K562 (cell line): ENCODE results near the gene VWA2. TPM values are rescaled to one million over a fixed set of nuclear protein-coding genes. Genes with fewer than 3 reads are reported as not detected.

Experiments used
- ATAC-seq: fragments of 200-7000 bp; cut with Tn5 transposase; 3 replicates; pipeline ENCODE4 v1.9.1; 2020; ENCODE audit warnings: moderate library complexity
- BruUV-seq: library from RNA; stranded (reverse); fragments of 400-500 nt; replicated peaks from 2 replicates; lab custom pipeline; 2021; lab: Mats Ljungman, UMichigan
- CTCF ChIA-PET: fragments of 300-600 bp; formaldehyde crosslinking; extraction: SDS; loops from one replicate; lab custom pipeline; 2021; ENCODE audit warnings: low intra/inter-chr PET ratio; lab: Yijun Ruan, JAX
- POLR2A ChIA-PET: fragments of 300-600, 350-650 bp; sonication (Branson Sonifier 250); formaldehyde crosslinking; extraction: SDS; loops from one replicate; lab custom pipeline; 2021; ENCODE audit warnings: antibody characterized with exemption, inconsistent platforms; lab: Yijun Ruan, JAX
- DNase-seq, 4 experiments: peaks; one replicate each; pipeline versions ENCODE4 v3.0.0 to v3.0.0-alpha.2; 2011 to 2018; ENCODE audit warnings: low spot score in 3 of 4, mixed read lengths in 3 of 4; ENCODE audit errors: extremely low read depth in 1 of 4
- FAIRE-seq: peaks from 2 replicates; lab custom pipeline; 2011; peaks lifted over from hg19 to GRCh38; lab: Jason Lieb, UNC
- H2AFZ ChIP-seq: 2 replicates; pipeline ENCODE4 v1.6.0; 2011; ENCODE audit warnings: low read depth, low read length, control low read depth, inconsistent platforms
- H3K27ac ChIP-seq: fragments of 200-600 bp; 3 replicates; pipeline ENCODE4 v1.8.0; 2011; ENCODE audit warnings: low read depth, mild to moderate bottlenecking, control low read depth, inconsistent platforms, low read length, moderate library complexity, mixed read lengths; ENCODE audit errors: extremely low read depth
- H3K27me3 ChIP-seq, 2 experiments: fragments of 300-600 bp in 1 of 2; 2 replicates in 1 of 2; 3 replicates in 1 of 2; pipeline versions ENCODE4 v1.6.0 to v1.8.0; 2011; ENCODE audit warnings: inconsistent platforms in 2 of 2, low read length in 2 of 2, mild to moderate bottlenecking in 1 of 2, mixed read lengths in 1 of 2, moderate library complexity in 1 of 2; ENCODE audit not compliant: control insufficient read depth in 2 of 2, insufficient read depth in 2 of 2
- H3K36me3 ChIP-seq: fragments of 300-600 bp; 3 replicates; pipeline ENCODE4 v1.8.0; 2011; ENCODE audit warnings: mild to moderate bottlenecking, low read length, inconsistent platforms; ENCODE audit not compliant: control insufficient read depth, insufficient read depth
- H3K4me1 ChIP-seq, 2 experiments: fragments of 200-600 bp in 1 of 2; replicated peaks in 1 of 2; 2 replicates in 1 of 2; 3 replicates in 1 of 2; pipeline versions ENCODE4 v1.5.1 to v1.8.0; 2011; ENCODE audit warnings: inconsistent platforms in 2 of 2, low read length in 2 of 2, mild to moderate bottlenecking in 1 of 2, mixed read lengths in 1 of 2, moderate library complexity in 1 of 2; ENCODE audit not compliant: control insufficient read depth in 2 of 2, insufficient read depth in 2 of 2
- H3K4me2 ChIP-seq: 2 replicates; pipeline ENCODE4 v1.6.1; 2011; ENCODE audit warnings: low read length, control low read depth, inconsistent platforms, mixed read lengths; ENCODE audit not compliant: insufficient read depth
- H3K4me3 ChIP-seq: fragments of 200-600 bp; sonication (generic), shearing (Covaris generic); 2 replicates; pipeline ENCODE4 v1.5.1; 2016; ENCODE audit warnings: control low read depth, inconsistent platforms
- H3K79me2 ChIP-seq: fragments of 200-600 bp; 3 replicates; pipeline ENCODE4 v1.8.0; 2011; ENCODE audit warnings: low read length, inconsistent platforms; ENCODE audit not compliant: control insufficient read depth, insufficient read depth
- H3K9ac ChIP-seq, 2 experiments: 2 replicates each; pipeline versions ENCODE4 v1.6.0 to v1.6.1; 2011; ENCODE audit warnings: low read depth in 2 of 2, low read length in 2 of 2, control low read depth in 1 of 2, inconsistent platforms in 1 of 2, mild to moderate bottlenecking in 1 of 2, mixed read lengths in 1 of 2; ENCODE audit not compliant: insufficient read depth in 1 of 2
- H3K9me1 ChIP-seq: one replicate; pipeline ENCODE4 v1.6.0; 2011; ENCODE audit warnings: inconsistent platforms, mild to moderate bottlenecking, low read length, moderate library complexity; ENCODE audit not compliant: control insufficient read depth, insufficient read depth
- H3K9me3 ChIP-seq: replicated peaks from 2 replicates; pipeline ENCODE4 v1.5.1; 2011; ENCODE audit warnings: low read depth, low read length, inconsistent platforms; ENCODE audit not compliant: control insufficient read depth, insufficient read depth
- H4K20me1 ChIP-seq: replicated peaks from 2 replicates; pipeline ENCODE4 v1.6.1; 2011; ENCODE audit warnings: low read length, inconsistent platforms, mixed read lengths; ENCODE audit not compliant: control insufficient read depth, insufficient read depth
- CCAR2 ChIP-seq: fragments of 200-400 bp; formaldehyde crosslinking; IDR thresholded peaks from 2 replicates; pipeline ENCODE4 v1.6.1; 2017; ENCODE audit warnings: mild to moderate bottlenecking, low read depth, low read length
- CHD4 ChIP-seq: fragments of 200-600 bp; sonication (generic); IDR thresholded peaks from 3 replicates; pipeline ENCODE4 v1.6.1; 2012; ENCODE audit warnings: low read depth, mild to moderate bottlenecking, mixed read lengths, low read length, inconsistent platforms; ENCODE audit not compliant: insufficient read depth, insufficient replicate concordance, poor library complexity, severe bottlenecking
- ELF2 ChIP-seq: fragments of 250-450 bp; sonication (Bioruptor Pico); IDR thresholded peaks from 2 replicates; pipeline ENCODE4 v1.5.0; 2021; ENCODE audit warnings: mild to moderate bottlenecking
- NR2F6 ChIP-seq: fragments of 450-650 bp; formaldehyde crosslinking; IDR thresholded peaks from 2 replicates; pipeline ENCODE4 v1.4.0; 2020; ENCODE audit warnings: mild to moderate bottlenecking
- PHF8 ChIP-seq: fragments of 200-600 bp; sonication (generic); IDR thresholded peaks from 2 replicates; pipeline ENCODE4 v1.6.1; 2012; ENCODE audit warnings: mixed run types, mild to moderate bottlenecking, inconsistent platforms, low read length, moderate library complexity, borderline replicate concordance
- POLR2AphosphoS2 ChIP-seq: IDR thresholded peaks from 2 replicates; pipeline ENCODE4 v1.6.1; 2012; ENCODE audit warnings: low read length, improper control_type of control experiment
- PURB ChIP-seq: sonication (generic); formaldehyde crosslinking; IDR thresholded peaks from 2 replicates; pipeline ENCODE4 v1.9.0; 2021; ENCODE audit warnings: low read depth, mild to moderate bottlenecking, missing genetic modification reagents
- RFX1 ChIP-seq: fragments of 450-650 bp; IDR thresholded peaks from 2 replicates; pipeline ENCODE4 v1.6.1; 2016; ENCODE audit warnings: mild to moderate bottlenecking, moderate library complexity
- SMAD4 ChIP-seq: fragments of 250-450 bp; sonication (Bioruptor Pico); conservative IDR thresholded peaks from 2 replicates; pipeline ENCODE4 v1.8.0; 2021; ENCODE audit warnings: inconsistent platforms, mild to moderate bottlenecking, moderate library complexity
- SREBF1 ChIP-seq: fragments of 150-350 bp; IDR thresholded peaks from 2 replicates; pipeline ENCODE4 v1.6.1; 2014; ENCODE audit warnings: antibody characterized with exemption, low read depth, low read length, borderline replicate concordance
- STAG1 ChIP-seq: sonication (generic); formaldehyde crosslinking; IDR thresholded peaks from 2 replicates; pipeline ENCODE4 v1.5.0; 2020; ENCODE audit warnings: missing genetic modification reagents, borderline replicate concordance
- ZNF121 ChIP-seq: sonication (generic); formaldehyde crosslinking; conservative IDR thresholded peaks from 2 replicates; pipeline ENCODE4 v1.8.0; 2022; ENCODE audit warnings: missing genetic modification reagents
- WGBS: fragments of 100-300 bp; shearing (Covaris generic); methylation state at CpG from one replicate; pipeline ENCODE4 v1.1.6; 2016; ENCODE audit warnings: low coverage, mixed read lengths; ENCODE audit not compliant: insufficient coverage; ENCODE audit errors: missing lambda C conversion rate; 5-methylcytosine and 5-hydroxymethylcytosine counted together
- in situ Hi-C: fragments of 300-500 bp; cut with MboI; formaldehyde crosslinking; loops from 4 replicates; pipeline ENCODE4 v1.15.0; 2018; ENCODE audit warnings: inconsistent platforms, mixed read lengths
- intact Hi-C: fragments of 100-400 bp; cut with micrococcal nuclease; formaldehyde crosslinking; loops from 2 replicates; pipeline ENCODE4 v1.14.2; 2022
- polyA plus RNA-seq, 8 experiments: library from polyadenylated mRNA; depleted of rRNA in 4 of 8; stranded (reverse) in 5 of 8; unstranded in 3 of 8; fragments of >200 nt; fragmentation: Nextera tagmentation in 2 of 8; fragmentation: Illumina TruSeq in 1 of 8; extraction: Ambion mirVana in 2 of 8; extraction: Trizol in 1 of 8; gene quantifications; 2 replicates each; pipeline versions ENCODE4 v1.2.1 to v1.2.3, GENCODE V29; 2011 to 2014; ENCODE audit warnings: inconsistent platforms in 1 of 8, missing spikeins in 1 of 8
- total RNA-seq, 7 experiments: library from RNA; depleted of rRNA in 6 of 7; stranded (reverse); fragments of >200 nt in 6 of 7; fragmentation: Illumina TruSeq in 2 of 7; extraction: Trizol in 2 of 7; gene quantifications; 2 replicates each; pipeline versions ENCODE4 v1.2.1 to v1.2.3, GENCODE V29; 2011 to 2021; ENCODE audit warnings: low replicate concordance in 1 of 7
- TF ChIP-seq, protein P1 (sequence below), 2 experiments: fragments of 450-650 bp in 1 of 2; sonication (generic) in 1 of 2; formaldehyde crosslinking in 1 of 2; IDR thresholded peaks; 2 replicates each; pipeline versions ENCODE4 v1.7.1 to v1.9.0; 2016 to 2022; ENCODE audit warnings: inconsistent platforms in 1 of 2, mild to moderate bottlenecking in 1 of 2, missing genetic modification reagents in 1 of 2

Gene VWA2
- total and polyA plus RNA-seq, 9 of the 15 experiments (the other 6 are each of a cell fraction or from before 2014, with no cell fraction given), result not detected

DNA sequence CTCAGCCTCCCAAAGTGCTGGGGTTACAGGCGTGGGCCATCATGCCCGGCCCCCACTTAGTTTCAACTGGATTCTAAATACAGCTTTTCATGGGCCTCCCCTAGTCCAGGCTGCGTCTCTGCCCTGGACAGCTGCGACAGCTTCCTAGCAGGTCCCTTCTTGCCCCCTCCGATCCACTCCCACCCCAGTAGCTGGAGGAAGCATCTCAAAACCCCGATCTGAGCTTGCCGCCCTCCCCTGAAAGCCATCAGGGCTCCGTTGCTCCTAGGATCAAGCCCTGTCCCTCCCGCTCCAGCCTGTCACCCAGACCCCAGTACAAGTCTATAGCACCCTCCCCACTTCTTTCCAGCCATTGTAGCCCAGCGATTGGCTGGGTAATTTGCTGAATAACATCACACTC is 64.5 kb downstream of the VWA2 start:
- H3K4me3 ChIP-seq, result no peak overlapping the region
- ATAC-seq, result no peak; the same call in 2 of the 3 replicates
- no peak overlapping the region for H3K27ac ChIP-seq
- H3K9ac ChIP-seq, result no peak overlapping the region
- no peak for FAIRE-seq
- H3K9me1 ChIP-seq, result no peaks in the 10 kb centered on the region
- ChIA-PET CTCF (no interaction called here), POLR2A (interaction anchor here (0.6 to 0.7 kb wide), 2 partner anchors 102 to 398 kb away, joined by 3 read pairs; no protein-coding TSS in a partner anchor)
- no peak overlapping the region for H3K4me2 ChIP-seq
- no peak for DNase-seq
- H3K4me1 ChIP-seq, result no peaks in the 10 kb centered on the region
- H3K36me3 ChIP-seq, result no peaks in the 10 kb centered on the region
- H3K27me3 ChIP-seq, result peaks cover 0 to 11% of the 10 kb centered on the region in 2 experiments; a peak in 1 of 5 replicates
- intact Hi-C loops (loop anchor here (5.0 to 10.0 kb wide), 2 partner anchors 394 to 599 kb away; no protein-coding TSS in a partner anchor), in situ Hi-C loops (no loop called here)
- WGBS, result 3% methylated on average over 10 of the region's 10 CpGs
- H2AFZ ChIP-seq, result no peak overlapping the region
- no TSS peak for BruUV-seq
- no peaks in the 10 kb centered on the region for H4K20me1 ChIP-seq
- H3K9me3 ChIP-seq, result no peaks in the 10 kb centered on the region
- no peaks in the 10 kb centered on the region for H3K79me2 ChIP-seq
- TF ChIP-seq POLR2AphosphoS2 (no peak), SMAD4 (no peak), SREBF1 (no peak), PURB (CRISPR knock-in tag) (no peak), RFX1 (no peak), NR2F6 (no peak), ELF2 (CRISPR knock-in tag) (no peak), PHF8 (no peak), CCAR2 (no peak), STAG1 (no peak), ZNF121 (CRISPR knock-in tag) (no peak), CHD4 (no peak)
- TF ChIP-seq, protein P1, sequence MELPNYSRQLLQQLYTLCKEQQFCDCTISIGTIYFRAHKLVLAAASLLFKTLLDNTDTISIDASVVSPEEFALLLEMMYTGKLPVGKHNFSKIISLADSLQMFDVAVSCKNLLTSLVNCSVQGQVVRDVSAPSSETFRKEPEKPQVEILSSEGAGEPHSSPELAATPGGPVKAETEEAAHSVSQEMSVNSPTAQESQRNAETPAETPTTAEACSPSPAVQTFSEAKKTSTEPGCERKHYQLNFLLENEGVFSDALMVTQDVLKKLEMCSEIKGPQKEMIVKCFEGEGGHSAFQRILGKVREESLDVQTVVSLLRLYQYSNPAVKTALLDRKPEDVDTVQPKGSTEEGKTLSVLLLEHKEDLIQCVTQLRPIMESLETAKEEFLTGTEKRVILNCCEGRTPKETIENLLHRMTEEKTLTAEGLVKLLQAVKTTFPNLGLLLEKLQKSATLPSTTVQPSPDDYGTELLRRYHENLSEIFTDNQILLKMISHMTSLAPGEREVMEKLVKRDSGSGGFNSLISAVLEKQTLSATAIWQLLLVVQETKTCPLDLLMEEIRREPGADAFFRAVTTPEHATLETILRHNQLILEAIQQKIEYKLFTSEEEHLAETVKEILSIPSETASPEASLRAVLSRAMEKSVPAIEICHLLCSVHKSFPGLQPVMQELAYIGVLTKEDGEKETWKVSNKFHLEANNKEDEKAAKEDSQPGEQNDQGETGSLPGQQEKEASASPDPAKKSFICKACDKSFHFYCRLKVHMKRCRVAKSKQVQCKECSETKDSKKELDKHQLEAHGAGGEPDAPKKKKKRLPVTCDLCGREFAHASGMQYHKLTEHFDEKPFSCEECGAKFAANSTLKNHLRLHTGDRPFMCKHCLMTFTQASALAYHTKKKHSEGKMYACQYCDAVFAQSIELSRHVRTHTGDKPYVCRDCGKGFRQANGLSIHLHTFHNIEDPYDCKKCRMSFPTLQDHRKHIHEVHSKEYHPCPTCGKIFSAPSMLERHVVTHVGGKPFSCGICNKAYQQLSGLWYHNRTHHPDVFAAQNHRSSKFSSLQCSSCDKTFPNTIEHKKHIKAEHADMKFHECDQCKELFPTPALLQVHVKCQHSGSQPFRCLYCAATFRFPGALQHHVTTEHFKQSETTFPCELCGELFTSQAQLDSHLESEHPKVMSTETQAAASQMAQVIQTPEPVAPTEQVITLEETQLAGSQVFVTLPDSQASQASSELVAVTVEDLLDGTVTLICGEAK (IDR thresholded peaks at IDR 0.05), result no peak
- TF ChIP-seq, protein P1 (CRISPR knock-in tag; IDR thresholded peaks at IDR 0.05), result no peak
